Astrocyte (in vitro differentiated cells and primary cell): ENCODE measurements around the gene INSYN1. TPM values are rescaled to one million over a fixed set of nuclear protein-coding genes. Genes with fewer than 3 reads are reported as not detected.

Experiments
- DNase-seq: peaks from one replicate; pipeline ENCODE4 v3.0.0-alpha.2; 2010; ENCODE audit warnings: low read depth
- FAIRE-seq: peaks from 2 replicates; lab custom pipeline; 2011; peaks lifted over from hg19 to GRCh38; lab: Jason Lieb, UNC
- H2AFZ ChIP-seq: 2 replicates; pipeline ENCODE4 v1.6.0; 2012; ENCODE audit warnings: low read depth, low read length, inconsistent platforms
- H3K27ac ChIP-seq: 2 replicates; pipeline ENCODE4 v1.5.1; 2011; ENCODE audit warnings: low read depth, low read length, inconsistent platforms
- H3K27me3 ChIP-seq: 2 replicates; pipeline ENCODE4 v1.6.0; 2011; ENCODE audit warnings: low read length, inconsistent platforms; ENCODE audit not compliant: insufficient read depth
- H3K36me3 ChIP-seq: 2 replicates; pipeline ENCODE4 v1.5.1; 2011; ENCODE audit warnings: low read length, inconsistent platforms; ENCODE audit not compliant: insufficient read depth
- H3K4me1 ChIP-seq: 2 replicates; pipeline ENCODE4 v1.5.1; 2011; ENCODE audit warnings: low read length, inconsistent platforms; ENCODE audit not compliant: insufficient read depth
- H3K4me2 ChIP-seq: 2 replicates; pipeline ENCODE4 v1.6.0; 2012; ENCODE audit warnings: low read length, inconsistent platforms
- H3K4me3 ChIP-seq: 2 replicates; pipeline ENCODE4 v1.5.1; 2011; ENCODE audit warnings: low read depth, mild to moderate bottlenecking, low read length, inconsistent platforms; ENCODE audit not compliant: insufficient read depth
- H3K79me2 ChIP-seq: 2 replicates; pipeline ENCODE4 v1.6.0; 2012; ENCODE audit warnings: mild to moderate bottlenecking, low read length, inconsistent platforms; ENCODE audit not compliant: insufficient read depth
- H3K9ac ChIP-seq: 2 replicates; pipeline ENCODE4 v1.6.0; 2012; ENCODE audit warnings: mild to moderate bottlenecking, low read length, inconsistent platforms
- H3K9me3 ChIP-seq: 2 replicates; pipeline ENCODE4 v1.5.1; 2012; ENCODE audit warnings: low read depth, mild to moderate bottlenecking, low read length, inconsistent platforms; ENCODE audit not compliant: insufficient read depth
- H4K20me1 ChIP-seq: 2 replicates; pipeline ENCODE4 v1.6.0; 2012; ENCODE audit warnings: low read length, inconsistent platforms; ENCODE audit not compliant: insufficient read depth
- H3K27ac Mint-ChIP-seq: one replicate; pipeline ENCODE4 v1.8.0; 2021; ENCODE audit warnings: mild to moderate bottlenecking, mixed read lengths; ENCODE audit not compliant: unreplicated experiment
- H3K27me3 Mint-ChIP-seq: one replicate; pipeline ENCODE4 v1.8.0; 2021; ENCODE audit warnings: low read depth, mixed read lengths; ENCODE audit not compliant: unreplicated experiment
- H3K36me3 Mint-ChIP-seq: one replicate; pipeline ENCODE4 v1.8.0; 2021; ENCODE audit warnings: low read depth, mixed read lengths; ENCODE audit not compliant: unreplicated experiment
- H3K4me1 Mint-ChIP-seq: one replicate; pipeline ENCODE4 v1.8.0; 2021; ENCODE audit warnings: low read depth, mixed read lengths; ENCODE audit not compliant: unreplicated experiment
- H3K4me3 Mint-ChIP-seq: one replicate; pipeline ENCODE4 v1.8.0; 2021; ENCODE audit warnings: mild to moderate bottlenecking, moderate library complexity, mixed read lengths; ENCODE audit not compliant: unreplicated experiment
- H3K9me3 Mint-ChIP-seq: one replicate; pipeline ENCODE4 v1.8.0; 2021; ENCODE audit warnings: mild to moderate bottlenecking, mixed read lengths; ENCODE audit not compliant: unreplicated experiment
- CTCF ChIP-seq: IDR thresholded peaks from 2 replicates; pipeline ENCODE4 v1.5.1; 2011; ENCODE audit warnings: low read depth, mild to moderate bottlenecking, inconsistent platforms, low read length, moderate library complexity; ENCODE audit not compliant: insufficient read depth
- EZH2 ChIP-seq: IDR thresholded peaks from 2 replicates; pipeline ENCODE4 v1.6.1; 2012; ENCODE audit warnings: mild to moderate bottlenecking, low read length, inconsistent platforms; ENCODE audit not compliant: insufficient read depth
- total RNA-seq: library from RNA; stranded (reverse); gene quantifications from 2 replicates; pipeline ENCODE4 v1.2.1, GENCODE V29; 2021

INSYN1 gene
- total RNA-seq, 1 donor from 2014 or later, result 5.2 TPM

GRCh38 chr15:73760330-73761329, 7.5 kb upstream of the INSYN1 start:
- Histone ChIP-seq H3K4me3 (no peak overlapping the region), H3K79me2 (no peaks in the 10 kb centered on the region), H3K4me1 (no peaks in the 10 kb centered on the region), H3K36me3 (no peaks in the 10 kb centered on the region), H3K27me3 (peaks cover 47% of the 10 kb centered on the region), H3K27ac (no peak overlapping the region), H4K20me1 (no peaks in the 10 kb centered on the region), H2AFZ (no peak overlapping the region), H3K9ac (no peak overlapping the region), H3K9me3 (no peaks in the 10 kb centered on the region), H3K4me2 (no peak overlapping the region)
- TF ChIP-seq EZH2 (no peak), CTCF (no peak)
- H3K4me3 Mint-ChIP-seq, result no peak overlapping the region
- H3K27me3 Mint-ChIP-seq, result peaks cover 19% of the 10 kb centered on the region
- H3K27ac Mint-ChIP-seq, result no peak overlapping the region
- DNase-seq, result no peak
- H3K9me3 Mint-ChIP-seq, result no peaks in the 10 kb centered on the region
- H3K36me3 Mint-ChIP-seq, result no peaks in the 10 kb centered on the region
- FAIRE-seq, result no peak
- H3K4me1 Mint-ChIP-seq, result peaks cover under 1% of the 10 kb centered on the region

- H4K20me1 ChIP-seq, result no peaks in the 10 kb centered on the region
- no peaks in the 10 kb centered on the region for H3K36me3 ChIP-seq
- no peak overlapping the region for H3K4me2 ChIP-seq
- Mint-ChIP-seq H3K27ac (no peak overlapping the region), H3K9me3 (peaks cover 1% of the 10 kb centered on the region), H3K4me1 (peaks cover 8% of the 10 kb centered on the region), H3K27me3 (peaks cover 30% of the 10 kb centered on the region), H3K36me3 (no peaks in the 10 kb centered on the region), H3K4me3 (no peak overlapping the region)
- H3K27ac ChIP-seq, result no peak overlapping the region
- no peak for TF ChIP-seq EZH2
- no peak for TF ChIP-seq CTCF
- no peaks in the 10 kb centered on the region for H3K4me1 ChIP-seq
- no peaks in the 10 kb centered on the region for H3K79me2 ChIP-seq
- FAIRE-seq, result no peak
- no peak overlapping the region for H3K4me3 ChIP-seq
- H3K9me3 ChIP-seq, result no peaks in the 10 kb centered on the region
- H2AFZ ChIP-seq, result no peak overlapping the region
- peaks cover 42% of the 10 kb centered on the region for H3K27me3 ChIP-seq
- no peak for DNase-seq
- H3K9ac ChIP-seq, result no peak overlapping the region
Measured at GRCh38 chr15:73758461-73758860, 5.3 kb upstream of the INSYN1 start.

- H3K9me3 ChIP-seq, result no peaks in the 10 kb centered on the region
- no peak for DNase-seq
- H4K20me1 ChIP-seq, result no peaks in the 10 kb centered on the region
- no peak overlapping the region for H3K4me2 ChIP-seq
- H3K36me3 Mint-ChIP-seq, result no peaks in the 10 kb centered on the region
- H3K27me3 ChIP-seq, result peaks cover 40% of the 10 kb centered on the region
- no peaks in the 10 kb centered on the region for H3K4me1 ChIP-seq
- H3K4me3 Mint-ChIP-seq, result no peak overlapping the region
- FAIRE-seq, result no peak
- no peak for TF ChIP-seq EZH2
- no peak for TF ChIP-seq CTCF
- peaks cover 8% of the 10 kb centered on the region for H3K4me1 Mint-ChIP-seq
- H3K79me2 ChIP-seq, result no peaks in the 10 kb centered on the region
- no peak overlapping the region for H3K27ac Mint-ChIP-seq
- no peak overlapping the region for H3K9ac ChIP-seq
- peaks cover 1% of the 10 kb centered on the region for H3K9me3 Mint-ChIP-seq
- peaks cover 29% of the 10 kb centered on the region for H3K27me3 Mint-ChIP-seq
- H3K4me3 ChIP-seq, result no peak overlapping the region
- no peaks in the 10 kb centered on the region for H3K36me3 ChIP-seq
- H2AFZ ChIP-seq, result no peak overlapping the region
- no peak overlapping the region for H3K27ac ChIP-seq
Measured at GRCh38 chr15:73757571-73757970, 4.4 kb upstream of the INSYN1 start.
